Activated T-cell treated with anti-CD3 and anti-CD28 coated beads, Interleukin-2, amount 50 U/mL, for 48 hours (primary cell): ENCODE results near the gene SMLR1.
A peak's percentile ranks its signal among the peaks of the same experiment; 100 is the strongest.

Experiments
- DNase-seq, 2 experiments: peaks; one replicate each; pipeline ENCODE4 v3.0.0-alpha.2; 2020

The SMLR1 gene

DNA sequence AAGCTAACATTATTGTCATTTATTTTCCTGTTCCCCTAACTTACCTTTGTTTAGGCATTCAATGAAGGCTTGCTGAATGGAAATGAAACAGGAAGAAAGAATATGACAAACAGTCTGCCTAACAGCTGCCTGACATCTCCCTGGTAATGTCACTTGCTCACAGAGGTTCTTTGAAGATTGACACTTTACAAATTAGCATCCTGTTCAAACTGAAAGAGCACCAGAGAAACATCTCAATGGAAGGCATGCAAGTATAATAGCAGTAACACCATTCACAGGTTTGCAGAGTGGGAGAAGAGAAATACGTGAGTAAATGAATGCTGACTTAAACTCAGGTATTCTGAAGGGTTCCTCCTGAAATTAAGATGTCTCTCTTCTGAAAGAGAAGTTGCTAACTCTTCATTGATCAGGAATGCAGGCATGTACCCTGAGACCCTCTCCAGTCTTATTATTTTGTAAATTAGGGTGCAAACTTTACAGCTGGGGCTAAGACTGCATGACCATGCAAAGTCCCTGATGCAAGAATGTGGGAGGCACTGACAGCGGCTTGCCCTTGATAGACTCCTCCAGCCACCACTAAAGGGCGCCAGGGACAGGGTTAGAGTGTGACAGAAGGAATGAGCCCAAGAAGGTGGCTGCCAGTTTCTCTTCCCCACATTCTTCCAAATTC is 1.3 kb upstream of the SMLR1 start:
- DNase-seq, result no peak

DNA sequence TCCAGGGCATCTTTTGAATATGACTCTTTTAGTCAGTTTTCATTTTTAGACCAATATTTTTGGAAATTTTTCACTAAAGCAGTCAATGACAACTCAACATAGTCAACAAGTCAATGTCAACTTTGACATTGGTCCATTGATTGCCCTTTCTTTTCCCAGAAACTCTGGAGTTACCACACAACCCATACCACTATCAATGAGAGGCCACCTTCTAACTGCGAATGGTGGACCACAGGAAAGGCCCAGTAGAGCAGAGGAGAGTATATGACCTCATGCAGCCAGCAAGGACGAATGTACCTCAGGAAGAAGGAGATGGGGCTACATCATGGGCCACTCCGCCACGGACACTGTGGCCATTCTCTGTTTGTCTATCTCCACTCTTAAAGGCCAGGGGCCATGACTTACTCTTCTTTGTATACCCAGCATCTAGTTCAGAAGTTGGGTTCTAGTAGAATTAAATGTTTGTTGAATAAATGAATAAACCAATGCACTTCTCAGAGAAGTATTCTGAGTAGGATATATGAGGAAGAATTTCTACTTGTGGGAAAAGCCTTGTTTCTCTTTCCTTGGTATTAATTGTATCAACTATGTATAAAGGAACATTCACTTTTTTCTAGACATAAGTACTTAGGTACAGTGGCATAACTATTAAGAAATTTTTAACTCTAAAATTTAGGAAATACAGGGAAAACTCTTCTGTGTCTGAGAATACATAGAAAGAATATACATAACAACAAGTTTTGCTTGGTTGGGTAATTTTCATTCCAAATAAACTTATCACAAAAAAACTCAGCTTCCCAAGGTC is 562 bp upstream of the SMLR1 start:
- no peak for DNase-seq

DNA sequence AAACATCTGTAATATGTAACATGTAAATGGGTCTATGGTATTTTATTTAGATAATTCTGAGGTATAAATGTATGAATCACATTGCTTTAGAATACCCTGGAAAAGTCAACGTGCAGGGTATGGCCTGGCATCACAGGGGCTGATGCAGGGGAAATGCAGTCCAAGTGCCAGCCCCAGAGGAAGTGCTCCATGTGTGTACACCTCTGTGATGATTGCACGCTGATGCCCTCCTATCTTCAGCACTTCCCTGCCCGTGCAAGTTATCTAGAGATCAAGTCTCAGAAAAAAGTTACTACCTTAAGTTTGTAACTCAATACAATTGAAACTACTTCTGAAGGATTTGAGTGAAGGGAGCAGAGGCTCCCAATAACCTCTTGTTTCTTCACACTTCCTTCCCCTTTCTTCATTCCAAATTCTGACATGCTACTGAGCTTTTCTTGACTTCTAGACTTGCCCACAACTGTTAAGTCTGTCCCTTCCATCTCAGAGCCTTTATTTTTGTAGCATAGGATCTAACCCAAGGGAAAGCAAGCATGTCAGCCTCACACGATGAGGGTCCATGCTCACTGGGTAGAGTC is 2.2 kb downstream of the SMLR1 start:
- DNase-seq, result no peak

DNA sequence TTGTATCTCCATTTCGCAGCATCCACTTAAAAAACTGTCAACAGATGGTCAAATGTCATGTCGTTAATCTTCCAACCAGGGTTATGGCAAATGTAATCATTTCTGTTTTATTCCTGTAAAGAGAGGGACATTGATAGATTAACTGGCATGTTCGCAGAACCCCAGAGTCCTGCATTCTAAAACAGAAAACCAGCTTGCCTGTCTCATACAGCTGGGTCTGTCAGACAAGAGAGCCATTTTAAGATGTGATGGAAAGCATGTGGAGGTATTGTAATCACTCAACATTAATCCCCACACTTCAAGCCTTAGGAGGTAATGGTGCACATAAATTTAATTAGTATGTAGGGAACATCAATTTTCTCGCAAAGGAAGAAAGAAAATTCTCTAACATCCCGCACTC is 4.4 kb downstream of the SMLR1 start:
- no peak for DNase-seq

DNA sequence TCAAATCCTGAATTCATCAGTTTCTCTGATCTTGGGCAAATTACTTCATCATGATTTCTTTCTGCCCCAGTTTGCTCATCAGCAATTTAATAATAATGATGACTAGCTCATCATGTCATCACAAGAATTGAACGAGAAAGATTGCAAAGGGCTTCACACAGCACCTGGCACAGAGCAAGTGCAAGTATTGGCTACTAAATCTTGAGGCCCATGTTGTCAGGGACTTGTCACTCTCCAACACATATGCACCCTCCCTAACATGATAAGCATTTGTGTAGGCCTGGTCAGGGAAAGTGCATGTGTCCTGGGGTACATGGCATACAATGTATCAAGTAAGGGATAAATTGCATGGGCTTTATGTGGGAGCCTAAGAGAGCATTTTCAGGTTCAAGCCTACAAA is 6.4 kb downstream of the SMLR1 start:
- no peak for DNase-seq

DNA sequence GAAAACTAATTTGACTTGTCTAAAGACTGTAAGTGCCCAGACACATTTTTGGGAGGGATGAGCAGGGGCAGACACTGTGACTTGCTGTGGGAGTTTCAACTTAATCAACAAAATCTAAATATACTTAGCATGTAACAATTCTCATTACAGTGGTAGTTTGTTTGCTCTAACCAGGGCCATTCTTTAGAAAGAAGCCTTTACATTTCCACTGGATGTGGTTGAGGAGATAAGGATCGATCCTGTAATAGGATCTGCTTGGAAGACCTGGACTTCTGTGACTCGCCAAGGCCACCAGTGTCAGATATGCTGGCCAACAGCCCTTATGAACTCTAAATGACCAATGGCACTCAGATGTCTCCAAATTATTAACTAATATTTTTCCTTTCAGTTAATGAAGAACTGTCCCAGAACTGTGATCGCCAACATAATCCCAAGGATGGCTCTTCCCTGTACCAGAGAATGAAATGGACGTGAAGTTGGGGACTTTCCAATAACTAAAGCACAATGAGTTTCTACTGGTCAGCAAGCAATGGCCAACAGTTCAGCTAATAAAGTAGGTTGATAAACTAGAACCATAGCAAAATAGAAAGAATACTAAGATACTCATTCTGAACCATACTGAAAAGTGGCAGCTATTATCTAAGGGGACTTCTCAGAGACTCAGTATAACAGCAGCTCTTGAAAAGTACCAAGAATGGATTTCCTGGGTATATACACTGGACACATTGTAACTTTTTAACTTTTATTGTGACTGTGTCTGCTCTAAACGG is 7.5 kb downstream of the SMLR1 start:
- no peak for DNase-seq

DNA sequence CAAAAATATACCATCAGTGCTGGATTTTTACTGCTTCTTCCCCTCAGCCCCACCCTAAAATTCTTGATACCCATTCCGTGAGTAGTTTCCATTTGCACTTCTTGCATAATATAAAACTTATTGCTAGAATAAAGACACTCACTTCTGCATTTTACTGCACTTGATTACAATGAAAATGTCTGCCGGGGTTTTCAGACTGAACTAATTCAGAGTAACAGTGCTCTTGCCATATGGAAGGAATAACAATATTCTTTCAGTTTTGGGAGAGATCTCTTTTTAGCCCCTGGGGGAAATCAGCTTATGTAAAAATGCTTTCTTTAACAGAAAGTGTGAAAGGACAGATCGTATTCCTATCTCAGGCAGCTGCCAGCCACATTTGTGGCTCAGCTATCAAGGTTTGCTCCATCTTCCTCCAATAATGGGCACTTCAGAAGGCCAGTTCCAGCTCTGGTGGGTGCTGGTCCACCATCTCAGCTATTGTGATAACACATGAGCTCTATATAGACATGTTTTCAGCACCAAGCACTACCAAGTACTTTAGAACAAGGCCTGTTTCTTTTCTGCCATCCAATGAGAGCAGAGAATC is 8.9 kb downstream of the SMLR1 start:
- no peak for DNase-seq

DNA sequence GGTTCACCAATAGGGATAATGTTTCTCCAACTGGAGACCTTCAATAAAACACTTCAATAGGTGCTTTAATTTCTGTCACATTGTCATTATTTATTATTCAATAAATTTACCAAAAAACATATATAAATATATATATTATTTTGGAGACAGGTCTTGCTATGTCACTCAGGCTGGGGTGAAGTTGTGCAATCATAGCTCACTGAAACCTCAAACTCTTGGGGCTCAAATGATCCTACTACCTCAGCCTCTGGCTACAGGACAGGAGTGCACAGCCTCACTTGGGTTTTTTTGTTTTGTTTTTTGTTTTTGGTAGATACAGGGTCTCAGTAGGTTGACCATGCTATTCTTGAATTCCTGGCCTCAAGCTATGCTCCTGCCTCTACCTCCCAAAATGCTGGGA is 9.9 kb downstream of the SMLR1 start:
- DNase-seq, result no peak

DNA sequence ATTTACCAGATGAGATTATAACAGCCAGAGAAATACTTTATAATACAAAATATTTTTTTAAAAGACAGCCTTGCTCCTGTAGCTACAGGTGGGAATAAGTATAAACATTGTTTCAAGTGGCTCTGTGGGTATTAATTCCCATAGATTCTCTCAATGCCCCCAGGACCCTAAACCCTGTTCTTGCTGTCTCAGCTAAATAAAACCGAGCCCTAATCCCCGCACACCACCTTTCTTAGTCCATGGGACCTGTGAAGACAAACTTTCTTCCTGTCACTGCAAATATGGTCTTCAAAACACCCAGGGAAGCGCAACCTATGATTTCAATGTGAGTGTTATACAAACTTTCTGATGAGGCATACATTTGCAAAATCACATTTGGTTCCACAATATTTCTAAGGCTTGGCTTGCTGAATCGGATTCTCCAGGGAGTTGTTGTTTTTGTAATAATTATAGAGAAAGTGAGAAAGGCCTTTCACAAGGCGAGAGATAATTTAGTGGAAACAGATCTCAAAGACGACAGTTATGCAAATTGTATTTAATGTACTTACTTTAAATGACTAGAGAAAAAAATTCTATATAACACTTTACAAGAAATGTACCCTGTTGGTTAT is 11.1 kb downstream of the SMLR1 start:
- no peak for DNase-seq

DNA sequence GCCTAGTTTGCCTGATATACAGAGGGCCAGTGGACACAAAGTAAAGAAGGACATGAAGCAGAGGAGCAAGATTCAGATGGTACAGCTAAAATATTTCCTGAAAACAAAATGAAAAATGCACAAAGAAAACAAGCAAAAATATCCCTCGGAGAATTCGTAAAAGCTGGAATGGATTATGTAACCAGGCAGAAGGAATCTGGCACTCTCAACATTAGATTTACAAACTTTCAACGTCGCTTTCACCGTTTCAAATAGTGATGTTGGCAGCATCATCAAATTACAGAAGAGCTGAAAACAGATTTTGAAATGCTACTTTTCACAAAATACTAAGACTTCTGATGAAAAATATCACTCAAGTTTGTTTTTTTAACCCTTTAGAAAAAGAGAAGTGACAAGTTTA is 11.7 kb downstream of the SMLR1 start:
- DNase-seq, result no peak

DNA sequence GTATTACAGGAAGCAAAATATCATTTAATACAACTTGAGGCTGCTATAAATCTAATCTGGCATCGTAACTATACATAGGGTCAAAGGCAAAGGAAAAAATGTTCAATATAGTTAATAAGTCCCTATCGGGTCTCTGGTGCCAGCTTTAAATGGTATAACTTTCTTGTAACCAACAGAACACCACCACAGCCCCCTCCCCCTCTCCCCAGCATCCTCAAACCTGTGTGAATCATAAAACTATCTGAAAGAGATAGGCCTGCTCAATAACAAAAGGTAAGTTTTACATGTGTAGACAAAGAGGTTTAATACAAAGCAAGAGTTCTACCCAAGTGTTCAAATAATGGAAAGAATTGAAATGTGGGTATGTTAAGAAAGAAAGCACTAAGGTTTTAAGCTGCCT is 12.2 kb downstream of the SMLR1 start:
- DNase-seq, result no peak

DNA sequence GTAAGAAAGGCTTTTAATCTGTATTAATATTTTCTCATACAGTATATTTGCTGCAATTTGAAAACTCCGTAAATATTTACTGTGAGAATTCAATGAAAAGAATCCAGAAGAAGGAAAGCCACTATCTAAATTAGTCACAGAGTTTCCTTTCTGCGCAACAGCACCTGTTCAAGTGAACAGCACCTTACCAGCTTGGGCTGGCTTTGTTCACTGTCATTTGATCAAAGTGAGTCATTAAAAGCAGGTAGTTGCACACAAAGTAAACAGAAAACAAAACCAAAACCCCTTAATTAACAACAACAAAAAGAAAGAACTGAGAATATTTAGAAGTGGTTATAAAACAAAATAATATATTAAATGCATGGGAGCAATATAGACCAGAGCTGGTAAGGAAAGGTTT is 12.8 kb downstream of the SMLR1 start:
- DNase-seq, result no peak

DNA sequence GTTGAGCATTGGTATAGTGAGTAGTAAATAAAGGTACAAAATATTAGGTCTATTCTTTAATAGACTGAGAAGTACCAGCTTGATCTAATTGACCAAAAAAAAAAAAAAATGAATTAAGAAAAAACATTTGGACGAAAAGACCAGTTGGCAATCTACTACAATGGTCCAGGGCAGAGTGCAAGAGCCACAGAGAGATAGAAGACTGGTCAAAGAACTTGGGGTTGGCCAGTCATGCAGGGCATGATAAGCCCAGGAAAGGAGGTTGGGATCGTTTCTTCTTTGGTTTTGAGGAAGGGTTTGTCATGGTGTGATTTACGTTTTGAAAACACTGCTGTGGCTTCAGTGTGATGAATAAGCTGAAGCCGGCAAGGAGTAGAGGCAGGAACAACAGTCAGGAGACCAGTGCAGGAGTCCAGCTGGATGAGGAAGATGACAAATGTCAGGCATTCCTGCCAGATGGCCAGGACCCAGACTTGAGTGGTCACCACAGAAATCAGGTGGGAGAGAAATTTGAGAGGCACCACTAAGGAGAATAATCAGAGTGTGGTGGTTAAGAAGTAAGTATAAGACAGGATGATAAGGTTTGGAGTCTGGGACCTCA is 14.0 kb downstream of the SMLR1 start:
- no peak for DNase-seq

DNA sequence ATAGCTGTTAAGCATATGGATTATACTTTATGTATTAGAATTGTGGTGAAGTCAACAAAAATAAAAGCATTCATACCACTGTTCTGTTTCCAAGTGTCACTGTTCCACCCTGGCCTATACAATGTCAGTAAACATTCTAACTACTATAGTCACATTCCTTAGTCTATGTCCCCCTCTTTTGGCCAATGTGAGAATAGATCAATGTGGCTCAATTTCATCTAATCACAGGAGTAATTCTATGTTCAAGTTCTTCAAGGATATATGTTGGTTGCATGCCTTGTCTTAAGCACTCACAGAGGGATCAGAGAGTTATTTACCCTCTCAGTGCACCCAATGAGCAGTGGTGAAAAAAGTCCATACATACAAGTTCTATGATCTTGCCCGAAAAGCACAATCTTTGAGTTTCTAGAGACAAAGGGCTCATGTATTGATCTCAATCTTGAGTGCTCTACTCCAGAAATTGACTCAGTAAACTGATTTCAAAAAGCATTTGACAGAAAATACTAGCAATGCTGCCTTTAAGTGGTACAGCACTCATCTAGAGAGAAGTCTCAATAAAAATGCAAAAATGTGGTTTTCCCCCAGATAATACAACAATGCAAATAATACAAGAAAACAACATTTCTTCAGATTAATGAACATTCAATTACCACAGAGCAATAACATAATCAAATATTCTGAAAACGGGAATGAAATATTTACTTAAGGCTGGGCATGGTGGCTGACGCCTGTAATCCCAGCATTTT is 16.5 kb downstream of the SMLR1 start:
- DNase-seq, result no peak

DNA sequence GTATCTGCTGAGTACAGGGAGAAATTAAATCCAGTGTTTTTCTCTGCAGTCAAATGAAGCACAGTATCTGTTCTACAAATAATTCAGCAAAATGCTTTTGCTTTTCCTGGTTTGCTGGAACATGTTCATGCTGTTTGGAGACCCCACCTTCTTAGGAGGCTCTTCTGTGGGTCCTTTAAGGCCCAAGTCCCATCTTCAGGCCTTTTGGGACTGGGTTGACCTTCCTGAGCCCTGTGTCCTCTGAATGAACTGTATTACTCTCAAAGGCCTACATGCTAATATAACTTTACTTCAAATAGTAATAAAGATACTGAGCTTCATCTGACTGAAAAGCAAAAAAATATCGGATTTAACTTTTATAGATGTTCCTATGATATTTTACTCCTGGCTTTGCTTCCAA is 19.3 kb downstream of the SMLR1 start:
- DNase-seq, result no peak

DNA sequence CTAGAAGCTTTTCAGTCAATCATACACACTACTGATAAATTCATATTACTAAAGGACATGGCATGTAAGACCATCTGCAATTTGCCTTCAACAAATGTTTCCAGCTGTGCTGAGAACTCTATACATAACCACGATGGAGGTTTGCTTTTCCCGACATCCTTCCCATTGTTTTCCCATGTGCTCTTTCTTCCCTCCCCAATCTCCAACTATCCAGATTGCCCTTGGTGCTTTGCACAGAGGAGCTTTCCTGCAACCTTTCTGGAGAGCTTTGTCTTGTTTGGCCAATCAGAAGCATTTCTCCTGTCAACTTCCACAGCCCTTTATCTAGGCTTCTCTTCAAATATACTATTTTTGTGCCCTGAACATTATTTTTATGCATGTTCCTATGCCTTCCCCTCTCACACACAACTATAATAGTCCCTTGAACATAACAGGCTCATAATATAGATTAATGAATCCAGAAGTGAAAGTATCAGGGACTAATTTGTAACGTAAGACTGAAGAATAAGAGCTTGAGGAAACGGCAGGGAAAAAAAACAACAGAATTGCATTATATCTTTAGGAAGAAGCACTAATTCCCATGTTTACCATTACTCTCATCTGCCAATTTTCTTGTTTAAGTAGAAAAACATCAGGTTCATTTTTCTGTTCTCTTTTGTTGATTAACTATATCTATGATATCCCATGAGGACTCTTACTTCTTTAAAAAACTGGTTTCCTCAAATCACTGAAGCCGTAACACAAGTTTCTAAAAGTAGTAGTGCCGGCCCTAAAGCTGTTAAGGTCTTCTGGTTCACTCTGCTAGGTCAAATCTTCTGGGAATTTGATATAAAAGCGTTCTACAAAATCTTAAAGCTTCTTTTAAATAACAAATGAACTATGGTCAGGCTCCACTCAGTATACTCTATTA is 20.1 kb downstream of the SMLR1 start:
- DNase-seq, result no peak

DNA sequence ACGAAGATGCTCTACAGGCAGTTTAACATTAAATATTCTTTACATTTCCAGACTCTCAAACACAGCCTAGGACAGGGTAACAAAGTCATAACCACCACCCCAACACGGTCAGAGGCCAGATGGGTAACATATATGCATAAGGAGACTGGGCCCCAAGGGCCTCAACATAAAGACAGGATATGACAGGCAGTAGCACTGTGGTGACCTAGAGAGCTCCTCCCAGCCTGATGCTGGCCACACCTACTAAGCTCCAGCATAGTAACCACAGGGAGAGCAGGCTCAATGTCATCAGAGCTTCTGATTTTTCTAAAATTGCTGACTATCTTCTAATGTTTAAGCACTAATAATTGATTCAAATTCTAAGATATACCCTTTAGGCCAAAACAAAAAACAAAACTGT is 21.7 kb downstream of the SMLR1 start:
- peak; percentile 25 to 40 for DNase-seq

DNA sequence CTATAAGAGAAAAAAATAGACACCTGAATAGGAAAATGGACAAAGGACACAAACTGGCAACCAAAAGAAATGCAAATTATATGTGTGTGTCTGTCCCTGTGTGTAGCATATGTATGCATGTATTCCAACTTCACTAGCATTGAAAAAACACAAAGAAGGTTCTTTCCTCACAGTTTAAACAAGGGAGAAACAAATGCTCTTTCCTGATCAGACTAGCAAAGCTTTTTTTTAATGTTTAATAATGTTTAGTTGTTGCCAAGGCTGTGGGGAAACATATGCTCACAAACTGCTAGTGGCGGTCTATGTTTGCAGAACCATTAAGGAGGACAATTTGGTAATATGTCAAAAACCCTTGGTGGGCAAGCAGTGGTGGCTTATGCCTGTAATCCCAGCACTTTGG is 22.4 kb downstream of the SMLR1 start:
- DNase-seq, result no peak

DNA sequence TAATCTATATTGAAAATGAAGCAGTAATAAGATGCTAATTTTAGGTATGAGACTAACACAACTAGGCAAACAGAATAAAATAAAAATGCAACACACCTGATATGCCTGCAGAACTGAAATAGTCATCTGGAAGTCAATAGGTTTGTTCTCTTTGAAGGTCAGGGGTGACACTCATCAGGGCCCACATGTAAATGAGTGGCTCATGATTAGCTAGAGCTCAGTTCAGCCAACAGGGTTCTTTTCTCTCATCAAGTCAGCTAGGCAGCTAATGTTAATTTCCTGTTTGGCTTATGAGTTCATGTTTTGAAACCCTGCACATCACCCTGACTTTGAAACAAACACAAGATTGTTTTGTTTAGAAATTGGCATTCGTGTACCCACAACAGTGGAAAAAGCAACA is 23.8 kb downstream of the SMLR1 start:
- no peak for DNase-seq

DNA sequence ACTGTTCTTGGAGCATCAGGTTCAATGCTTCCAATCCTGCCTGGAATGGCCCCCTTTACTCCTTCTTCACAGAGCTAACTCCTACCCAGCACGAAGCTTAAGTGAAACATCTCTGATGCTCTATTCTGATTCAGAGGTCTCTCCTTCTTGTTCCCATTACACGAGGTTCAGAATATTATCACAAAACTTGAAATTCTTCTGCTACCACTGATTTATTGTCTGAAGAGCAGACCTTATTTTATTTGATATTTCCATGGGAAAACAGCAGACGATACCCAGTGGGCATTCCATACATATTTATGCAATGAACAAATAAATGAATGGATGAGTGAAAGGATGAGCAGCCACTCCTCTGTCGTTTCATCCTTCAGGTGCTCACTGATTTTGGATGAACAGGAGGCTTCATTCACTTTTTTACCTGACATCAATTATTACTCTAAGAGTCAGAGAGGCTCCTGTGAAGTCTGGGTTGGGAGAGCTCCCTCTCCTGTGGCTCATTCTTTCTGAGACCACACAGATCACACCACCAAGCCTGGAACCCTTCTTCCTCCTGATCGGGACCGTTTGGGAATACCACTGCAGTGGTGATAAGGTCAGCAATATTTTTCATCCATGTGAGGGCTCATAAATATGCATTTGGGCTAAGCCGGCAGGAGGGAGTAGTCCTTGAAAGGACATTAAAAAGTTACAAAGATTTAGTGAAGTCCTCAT is 25.8 kb downstream of the SMLR1 start:
- no peak for DNase-seq
